ENCODE data around the gene RCOR3.

GRCh38 chr1:211257826-211258225 is 1.3 kb upstream of the RCOR3 start:
- no peak for TF ChIP-seq JUNB (IDR thresholded peaks at IDR 0.05)
- no peak for TF ChIP-seq BHLHE40 (IDR thresholded peaks at IDR 0.05; ENCODE audit: borderline replicate concordance in 1 of 2, low read depth in 2 of 2, low read length in 1 of 2)

Data from GM12878 (cell line).